Measurements from ENCODE around the gene CHST11.

Gene CHST11

DNA sequence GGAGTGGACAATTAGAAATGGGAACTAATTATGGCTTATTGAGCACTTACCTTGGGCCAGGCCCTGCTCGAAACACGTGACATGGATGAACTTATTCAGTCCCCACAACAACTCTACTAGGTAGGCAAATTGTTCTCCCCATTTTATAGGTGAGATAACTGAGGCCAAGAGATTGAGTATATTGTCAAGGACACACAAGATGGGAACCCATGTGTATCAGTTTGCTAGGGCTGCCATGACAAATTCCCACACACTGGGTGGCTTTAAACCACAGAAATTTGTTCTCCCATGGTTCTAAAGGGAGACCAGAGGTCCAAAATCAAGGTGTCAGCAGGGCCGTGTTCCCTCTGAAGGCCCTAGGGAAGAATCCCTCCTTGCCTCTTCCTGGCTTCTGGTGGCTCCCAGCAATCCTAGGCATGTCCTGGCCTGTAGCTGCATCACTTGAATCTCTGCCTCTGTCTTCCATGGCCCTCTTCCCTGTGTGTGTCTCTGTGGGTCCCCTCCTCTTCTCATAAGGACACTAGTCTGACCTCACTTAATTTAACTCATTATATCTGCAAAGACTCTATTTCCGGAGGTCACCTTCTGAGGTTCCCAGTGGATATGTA is 128.8 kb downstream of the CHST11 start:
- no peak for DNase-seq (ENCODE audit: low read depth)

DNA sequence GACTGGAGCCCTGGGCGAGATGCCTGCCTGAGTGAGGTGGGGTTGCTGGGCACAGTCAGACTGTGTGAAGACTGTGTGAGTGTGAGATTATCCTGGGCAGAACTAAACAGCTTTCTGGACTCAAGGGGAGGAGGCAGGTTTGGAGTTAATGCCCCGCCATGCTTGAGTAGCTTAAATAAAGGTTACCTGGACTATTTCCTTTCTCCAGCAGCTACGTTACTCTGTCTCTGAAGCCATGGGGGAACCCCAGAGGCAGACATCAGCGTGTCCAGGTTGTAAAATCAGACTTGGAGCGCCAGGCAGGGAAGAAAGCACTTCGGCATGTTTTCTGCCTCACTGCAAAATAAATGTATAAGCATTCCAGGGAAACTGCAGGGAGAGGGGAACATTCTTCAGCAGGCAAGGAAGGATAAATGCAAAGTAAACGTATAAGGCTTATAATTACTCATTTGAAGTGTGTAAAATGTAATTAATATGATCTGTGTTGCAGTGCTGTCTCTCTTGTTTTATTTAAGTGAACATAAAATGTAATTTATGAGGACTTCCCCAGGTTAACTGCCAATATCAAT is 129.7 kb downstream of the CHST11 start:
- DNase-seq (ENCODE audit: low read depth) = no peak

DNA sequence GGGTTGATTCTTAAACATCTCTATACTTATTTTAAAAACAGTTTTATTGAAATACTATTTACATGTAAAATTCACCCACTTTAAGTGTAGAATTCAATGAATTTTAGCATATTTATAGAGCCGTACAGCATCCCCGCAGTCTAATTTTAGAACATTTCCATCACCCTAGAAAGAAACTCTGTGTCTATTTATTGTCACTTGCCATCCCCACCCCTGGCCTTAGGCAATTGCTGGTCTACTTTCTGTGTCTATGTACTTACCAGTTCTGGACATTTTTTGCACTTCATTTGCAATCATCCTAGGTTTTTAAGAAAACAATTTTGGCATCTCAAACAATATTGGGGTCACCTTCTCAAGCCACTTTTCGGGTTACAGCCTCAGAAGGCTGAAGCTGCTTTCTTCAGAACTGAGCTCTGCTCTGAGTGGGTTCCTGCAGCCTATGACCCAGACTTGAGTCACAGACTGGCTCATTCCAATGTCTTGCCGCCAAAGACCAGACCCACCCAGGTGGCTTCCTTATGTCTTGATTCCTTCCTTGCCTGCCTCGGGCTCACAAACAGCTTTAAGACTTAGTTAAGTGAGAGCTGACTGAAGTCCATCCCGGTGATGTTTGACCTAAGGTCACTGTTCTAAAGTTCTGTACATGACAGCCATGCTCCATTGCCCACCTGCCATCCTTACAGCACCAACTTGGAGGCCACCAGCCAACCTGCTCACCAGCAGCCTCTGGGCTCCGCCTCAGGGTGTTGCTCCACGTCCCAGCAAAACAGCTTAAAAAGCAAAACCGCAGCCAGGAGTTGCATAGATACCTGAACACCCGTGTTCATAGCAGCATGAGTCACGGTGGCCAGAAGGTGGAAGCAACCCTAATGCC is 131.5 kb downstream of the CHST11 start:
- DNase-seq (ENCODE audit: low read depth) = no peak

DNA sequence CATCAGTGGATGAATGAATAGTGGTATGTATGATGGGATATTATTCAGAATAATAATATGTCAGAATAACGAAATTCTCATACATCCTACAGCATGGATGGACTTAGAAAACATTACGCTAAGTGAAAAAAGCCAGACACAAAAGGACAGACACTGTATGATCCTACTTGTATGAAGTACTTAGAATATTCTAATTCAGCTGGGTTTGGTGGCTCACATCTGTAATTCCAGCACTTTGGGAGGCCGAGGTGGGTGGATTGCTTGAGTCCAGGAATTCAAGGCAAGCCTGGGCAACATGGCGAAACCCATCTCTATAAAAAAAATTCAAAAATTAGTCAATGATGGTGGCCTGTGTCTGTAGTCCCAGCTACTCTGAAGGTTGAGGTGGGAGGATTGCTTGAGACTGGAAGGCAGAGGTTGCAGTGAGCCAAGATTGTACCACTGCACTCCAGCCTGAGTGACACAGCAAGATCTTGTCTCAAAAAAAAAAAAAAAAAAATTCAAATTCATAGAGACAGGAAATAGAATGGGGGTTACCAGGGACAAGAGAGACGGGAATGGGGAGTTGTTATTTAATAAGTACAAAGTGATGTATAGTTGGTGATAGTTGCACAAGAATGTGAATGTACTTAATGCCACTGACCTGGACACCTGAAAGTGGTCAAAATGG is 132.3 kb downstream of the CHST11 start:
- no peak for DNase-seq (ENCODE audit: low read depth)

DNA sequence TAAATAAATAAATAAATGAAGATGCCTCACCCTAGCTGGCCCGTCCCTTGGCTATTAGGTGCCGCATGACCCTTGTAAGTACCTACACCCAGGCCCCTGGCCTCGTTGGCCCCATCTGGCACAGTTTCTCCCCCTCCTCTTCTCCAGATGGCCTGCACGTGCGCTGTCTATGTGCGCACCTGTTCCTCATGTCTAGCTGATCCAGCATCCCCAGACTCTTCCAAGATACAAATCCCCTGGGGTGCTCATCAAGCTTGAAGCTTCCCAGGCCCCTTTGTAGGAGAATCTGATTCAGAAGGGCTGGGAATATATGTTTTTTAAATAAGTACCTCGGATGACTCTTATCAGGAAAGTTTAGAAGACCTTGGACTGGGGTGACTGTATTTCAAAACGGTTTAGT is 133.3 kb downstream of the CHST11 start:
- DNase-seq (ENCODE audit: low read depth) = no peak

DNA sequence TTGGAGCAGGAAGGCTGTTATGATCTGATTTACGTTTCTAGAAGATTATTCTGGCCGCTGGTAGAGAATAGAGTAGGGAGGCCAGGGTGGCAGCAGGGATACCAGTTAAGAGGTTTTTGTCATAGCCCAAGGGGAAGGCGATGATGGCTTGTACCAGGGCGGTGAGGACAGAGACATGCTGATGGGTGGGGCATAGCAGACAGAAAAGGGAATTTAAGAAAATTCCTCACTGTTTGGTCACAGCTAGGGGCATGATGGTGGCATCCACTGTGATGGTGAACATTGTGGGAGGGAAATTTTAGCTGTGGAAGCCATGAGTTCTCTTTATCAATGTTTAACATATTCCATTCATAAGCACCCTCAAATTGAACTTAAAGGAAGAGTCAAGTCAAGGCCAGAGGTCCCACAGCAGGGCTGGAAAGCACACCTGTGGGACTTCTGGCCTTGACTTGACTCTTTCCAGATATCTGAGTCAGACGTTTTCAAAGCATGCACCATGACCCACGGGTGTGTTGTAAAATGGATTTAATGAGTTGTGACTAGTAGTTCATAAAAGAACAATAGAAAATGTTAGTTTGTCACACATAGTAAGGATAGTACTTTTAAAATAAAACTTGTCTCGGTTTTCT is 134.6 kb downstream of the CHST11 start:
- DNase-seq (ENCODE audit: low read depth) = no peak

DNA sequence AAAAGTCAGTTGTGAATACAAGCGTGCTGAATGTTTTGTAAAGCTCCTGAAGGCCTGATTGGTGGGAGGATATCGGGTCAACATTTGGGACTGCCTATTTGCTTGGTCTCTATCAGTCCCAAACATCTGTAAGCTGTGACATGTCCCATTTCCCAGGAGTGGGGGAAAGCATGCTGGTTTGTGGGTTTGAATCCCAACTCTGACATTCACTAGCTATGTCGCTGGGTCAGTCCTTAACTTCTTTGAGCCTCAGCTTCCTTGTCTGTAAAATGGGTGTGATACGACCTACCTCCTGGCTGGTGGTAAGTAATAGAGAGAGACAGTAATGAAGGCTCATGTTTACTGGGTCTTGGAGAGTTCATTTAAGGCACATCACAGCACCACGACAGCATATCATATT is 136.7 kb downstream of the CHST11 start:
- no peak for DNase-seq (ENCODE audit: low read depth)

DNA sequence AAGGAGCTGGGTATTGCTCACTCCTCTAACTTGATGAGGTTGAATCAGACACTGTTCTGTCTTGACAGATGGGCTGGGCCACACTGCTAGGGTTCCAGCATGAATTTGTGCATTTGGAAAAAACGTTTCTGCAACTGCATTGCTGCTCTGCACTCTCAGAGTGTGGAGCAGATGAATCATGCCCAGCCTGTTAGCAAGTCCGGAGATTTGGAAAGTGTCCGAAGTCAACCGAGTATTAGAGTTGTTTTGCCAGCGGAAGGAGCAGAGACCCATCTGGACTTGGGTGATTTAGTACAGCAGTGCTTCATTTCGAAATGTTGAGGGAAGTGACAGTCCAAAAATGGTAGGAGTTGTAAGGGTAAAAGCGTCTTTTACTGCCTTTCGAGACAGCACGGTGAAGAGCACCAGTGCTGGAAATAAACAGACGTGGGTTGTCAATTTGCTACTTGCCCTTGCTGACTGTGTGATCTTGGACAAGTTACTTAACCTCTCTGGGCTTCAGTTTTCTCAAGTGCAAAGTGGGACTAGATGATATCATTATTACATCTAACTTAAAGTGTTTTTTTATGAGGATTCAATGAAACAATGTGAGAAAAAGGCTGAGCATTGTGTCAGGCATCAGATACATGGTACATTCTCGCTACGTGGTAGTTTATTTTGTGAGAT is 139.5 kb downstream of the CHST11 start:
- DNase-seq (ENCODE audit: low read depth) = no peak

DNA sequence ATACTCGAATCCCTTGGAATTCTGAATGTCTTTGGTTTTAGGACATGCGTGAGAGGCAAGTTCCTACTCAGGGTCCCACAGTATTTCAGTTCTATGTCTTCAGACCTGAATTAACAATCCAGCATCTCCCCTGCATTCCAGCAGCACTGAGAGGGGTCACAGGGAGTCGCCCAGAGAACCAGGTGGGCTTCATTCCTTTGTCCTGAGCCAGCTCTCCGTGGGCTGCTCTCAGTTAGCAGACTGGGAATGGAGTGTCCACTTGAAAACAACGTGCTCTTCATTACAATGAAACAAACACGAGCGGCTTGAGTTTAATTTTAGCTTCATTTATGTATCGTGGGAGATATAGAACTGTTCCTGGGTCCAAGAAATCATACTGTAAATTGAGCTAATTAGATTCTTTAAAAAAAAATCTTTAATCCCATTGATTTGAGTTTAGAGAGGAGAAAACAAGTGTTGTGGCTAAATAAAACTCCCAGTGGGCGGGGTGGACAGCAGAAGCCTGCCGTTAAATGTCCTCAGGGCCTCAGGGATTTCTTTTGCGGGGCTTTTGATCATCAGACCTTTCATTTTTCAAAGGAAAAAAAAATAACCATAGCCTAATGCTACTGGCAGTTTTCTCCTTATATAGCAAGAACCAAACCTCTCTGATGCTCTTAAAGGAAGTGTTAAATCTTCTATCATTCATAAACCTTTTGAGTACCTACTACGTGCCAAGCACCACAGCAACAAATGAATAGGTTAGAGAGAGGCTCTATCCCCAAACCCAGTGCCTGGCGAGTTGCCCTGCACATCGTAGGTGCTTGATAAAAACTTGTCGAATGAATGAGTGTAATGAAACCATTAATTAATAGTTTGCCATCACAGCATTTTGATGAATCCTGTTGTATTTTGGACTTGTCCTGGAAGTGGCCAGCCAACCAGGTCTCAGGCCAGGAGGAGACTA is 140.4 kb downstream of the CHST11 start:
- DNase-seq (ENCODE audit: low read depth) = no peak

DNA sequence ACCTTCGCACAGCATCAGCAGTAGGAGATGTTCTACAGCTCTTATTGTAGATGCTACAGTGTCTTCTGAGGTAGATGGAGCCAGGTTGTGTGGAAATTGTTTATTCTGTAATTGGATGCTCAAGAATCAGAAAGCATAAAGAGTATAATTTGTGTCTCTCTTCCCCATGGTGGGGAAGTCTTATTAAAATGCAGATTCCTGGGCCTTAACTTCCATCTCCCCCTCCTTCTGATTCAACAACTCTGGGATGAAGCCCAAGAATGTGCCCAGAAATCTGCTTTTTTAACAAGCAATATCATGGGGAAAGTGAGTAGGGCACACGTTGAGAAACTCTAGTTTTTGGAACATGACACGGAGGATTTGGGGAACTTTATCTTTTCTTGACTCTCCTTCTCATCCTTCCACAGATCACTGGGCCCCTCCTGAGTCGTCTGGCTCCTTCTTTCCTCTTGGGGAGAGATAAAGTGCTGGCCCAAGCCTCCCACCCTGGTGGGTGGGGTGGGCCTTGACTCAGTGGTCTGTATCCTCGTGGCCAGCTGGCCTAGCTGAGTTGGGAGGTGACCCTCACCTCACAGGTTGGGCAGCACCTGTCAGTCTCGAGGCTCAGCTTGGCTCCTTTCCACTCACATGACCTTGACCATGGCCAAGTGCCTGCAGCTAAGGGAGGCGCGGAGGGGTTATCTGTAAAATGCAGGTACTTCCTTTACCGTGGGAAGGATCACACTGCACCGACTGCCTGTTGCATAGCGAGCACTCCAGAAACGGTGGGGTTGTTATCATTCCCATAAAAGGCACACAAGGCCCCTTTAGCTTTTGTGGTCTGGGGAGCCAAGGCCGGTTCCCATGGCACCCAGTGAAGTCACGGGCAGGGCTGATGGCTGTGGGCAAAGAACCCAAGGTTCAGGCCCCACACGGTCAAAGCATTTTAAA is 141.9 kb downstream of the CHST11 start:
- no peak for DNase-seq (ENCODE audit: low read depth)

DNA sequence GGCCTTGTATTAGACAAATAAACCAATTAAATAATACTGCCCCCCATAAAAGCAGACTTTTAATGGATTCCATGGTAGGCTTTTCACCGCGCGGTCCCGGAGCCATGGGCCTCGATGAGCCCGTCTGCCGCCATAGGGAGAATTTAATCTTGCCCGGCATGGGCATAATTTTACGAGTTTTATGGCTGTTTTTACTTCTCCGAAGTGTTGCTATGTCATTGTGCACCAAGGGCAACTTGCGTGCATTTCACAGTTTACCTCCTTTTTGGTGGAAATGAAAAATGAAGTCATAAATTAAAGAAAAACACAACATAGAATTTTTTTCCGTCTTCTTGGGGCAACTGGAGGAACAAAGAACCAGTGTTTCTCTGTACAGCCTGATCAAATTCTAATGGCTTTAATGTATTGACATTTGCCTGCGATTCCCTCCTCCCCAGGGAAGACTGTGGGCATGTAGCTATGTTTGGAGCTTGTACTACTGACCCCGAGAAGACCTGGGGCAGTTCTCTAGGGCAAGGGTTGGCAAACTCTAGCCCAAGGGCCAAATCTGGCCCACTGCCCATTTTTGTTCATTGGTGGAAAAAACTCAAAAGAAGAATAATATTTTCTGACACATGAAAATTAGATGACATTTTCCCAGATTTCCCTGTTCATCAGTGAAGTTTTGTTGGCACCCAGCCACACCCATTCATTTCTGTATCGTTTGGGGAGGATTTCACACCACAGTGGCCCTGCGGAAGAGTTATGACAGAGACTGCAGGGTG is 142.7 kb downstream of the CHST11 start:
- no peak for DNase-seq (ENCODE audit: low read depth)

DNA sequence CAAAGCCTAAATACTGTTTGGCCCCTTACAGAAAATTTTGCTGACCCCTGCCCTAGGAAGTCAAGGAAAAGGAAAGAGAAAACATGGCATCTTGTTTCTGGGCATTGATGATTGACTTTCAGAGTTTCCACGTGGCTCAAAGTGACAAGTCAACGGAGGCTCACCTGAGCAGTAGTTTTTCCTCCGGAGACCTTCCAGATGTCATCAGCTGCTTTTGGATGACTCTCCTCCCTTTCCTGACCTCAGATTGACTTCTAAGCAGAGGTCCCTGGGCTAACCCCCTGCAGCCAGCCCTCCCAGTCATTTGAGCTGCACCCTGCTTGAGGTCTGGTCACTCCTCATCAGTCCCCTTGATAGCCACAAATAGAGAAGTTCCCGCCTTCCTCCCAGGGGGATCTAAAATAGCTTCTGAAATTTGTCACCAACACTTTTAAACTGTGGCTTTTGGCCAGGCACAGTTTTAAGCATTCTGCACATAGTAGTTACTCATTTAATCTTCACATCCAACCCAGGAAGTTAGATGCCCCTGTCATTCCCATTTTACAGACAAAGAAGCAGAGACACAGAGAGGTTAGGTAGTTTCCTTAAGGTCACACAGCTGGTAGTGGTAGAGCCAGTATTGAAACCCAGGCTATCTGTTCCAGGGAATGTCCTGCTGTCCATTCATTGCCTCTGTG is 143.4 kb downstream of the CHST11 start:
- no peak for DNase-seq (ENCODE audit: low read depth)

DNA sequence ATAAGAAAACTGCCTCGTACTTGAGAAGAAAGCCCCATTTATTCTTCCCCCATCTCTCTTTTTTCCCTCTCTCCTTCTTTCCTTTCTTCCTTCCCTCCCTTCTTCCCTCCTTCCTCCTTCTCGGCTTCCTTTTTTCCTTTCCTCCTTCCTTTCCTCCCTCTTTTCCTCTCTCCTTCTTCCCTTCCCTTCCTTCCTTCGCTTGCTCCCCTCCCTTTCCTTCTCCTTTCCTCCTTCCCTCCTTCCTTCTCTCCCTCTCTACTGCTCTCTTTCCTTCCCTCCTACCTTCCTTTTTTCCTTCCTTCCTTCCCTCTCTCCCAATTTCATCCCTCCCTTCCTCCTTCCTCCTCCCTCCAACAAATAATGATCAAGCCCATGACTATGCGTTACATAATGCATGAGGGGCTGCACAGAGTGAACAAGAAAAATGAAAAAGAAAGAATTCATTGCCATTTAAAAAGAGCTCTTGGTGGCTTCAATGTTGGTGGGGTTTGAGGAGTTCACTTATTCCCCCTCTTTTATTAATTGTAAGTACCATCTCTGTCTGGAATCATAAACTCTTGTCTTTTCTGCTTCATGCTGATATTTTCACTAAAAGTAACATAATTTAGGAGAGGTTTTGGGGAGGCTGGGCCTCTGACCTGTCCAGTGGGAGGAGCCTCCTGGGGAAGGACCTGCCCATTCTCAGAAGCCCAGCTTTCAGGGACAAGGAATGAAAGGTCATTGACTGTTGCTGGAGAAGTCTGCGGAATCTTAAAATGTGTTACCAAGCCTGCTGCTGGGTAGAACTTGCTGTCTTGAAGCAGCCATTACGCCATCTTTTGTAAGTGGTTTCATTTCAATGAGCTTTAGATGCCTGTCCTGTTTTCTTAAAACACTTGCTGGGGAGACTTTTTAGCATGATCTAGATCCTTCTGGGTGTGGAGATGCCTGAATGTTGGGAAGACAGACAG is 144.3 kb downstream of the CHST11 start:
- DNase-seq (ENCODE audit: low read depth) = no peak

DNA sequence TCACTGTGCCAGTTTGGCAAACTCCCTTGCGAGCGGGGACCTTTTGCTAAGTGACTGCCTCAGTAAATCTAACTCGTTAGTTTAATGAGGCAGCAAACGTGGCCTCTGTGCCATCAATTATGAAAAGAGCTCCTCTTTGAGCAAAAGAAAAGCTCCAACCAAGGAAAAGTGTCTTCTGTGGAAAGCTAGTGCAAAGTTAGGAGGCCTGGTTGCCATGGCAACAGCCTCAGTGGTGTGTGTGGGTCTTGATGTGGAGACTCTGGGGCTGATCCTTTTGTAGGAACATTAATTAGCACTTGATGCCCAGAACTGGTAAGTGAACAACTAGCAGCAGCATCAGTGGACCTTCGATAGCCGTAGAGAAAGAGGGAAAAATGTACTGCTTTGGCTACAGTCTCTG is 145.7 kb downstream of the CHST11 start:
- DNase-seq (ENCODE audit: low read depth) = no peak

DNA sequence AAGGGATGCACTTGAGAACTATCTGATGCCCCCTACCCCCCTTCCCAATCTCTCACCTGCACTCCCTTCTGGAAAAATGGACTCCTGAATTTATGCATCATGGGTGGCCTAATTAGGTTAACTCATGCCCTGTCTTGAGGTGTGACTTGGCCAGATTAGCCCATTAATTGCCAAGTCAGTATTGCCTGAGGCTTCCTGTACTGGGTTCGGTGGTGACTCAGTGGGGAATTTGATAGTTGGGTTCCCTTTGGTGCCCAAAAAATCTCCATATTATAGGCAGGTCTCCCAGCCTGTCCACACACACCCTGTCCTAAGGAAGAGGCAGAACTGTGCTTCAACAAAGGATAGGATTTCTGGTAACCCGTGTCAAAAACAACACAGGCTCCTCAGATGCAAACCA is 146.1 kb downstream of the CHST11 start:
- no peak for DNase-seq (ENCODE audit: low read depth)

DNA sequence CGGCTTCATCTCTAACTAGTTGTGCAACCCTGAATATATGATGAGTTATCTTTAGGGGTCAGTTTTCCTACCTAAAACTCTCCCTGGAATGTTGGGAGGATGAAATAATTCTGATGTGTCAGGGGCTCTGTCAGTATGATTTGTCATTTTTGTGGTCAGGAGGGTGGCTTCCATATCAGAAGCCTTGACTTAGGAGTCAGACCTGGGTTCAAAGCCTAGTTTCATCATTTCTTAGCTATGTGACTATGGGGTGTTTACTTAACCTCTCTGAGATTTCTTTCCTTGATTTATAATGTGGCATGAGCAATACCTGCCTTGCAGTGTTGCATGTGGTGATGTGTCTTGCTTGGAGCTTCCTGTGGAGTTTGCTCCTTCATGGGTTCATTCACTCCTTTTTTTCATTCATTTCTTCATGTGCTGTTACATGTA is 146.8 kb downstream of the CHST11 start:
- DNase-seq (ENCODE audit: low read depth) = no peak
